Fibroblast of mammary gland (primary cell): ENCODE measurements around the gene TAP2.
A peak's percentile ranks its signal among the peaks of the same experiment; 100 is the strongest.

Source experiments
- DNase-seq: peaks from one replicate; pipeline ENCODE4 v3.0.0-alpha.2; 2010; ENCODE audit warnings: low read depth
- H3K4me3 ChIP-seq: 2 replicates; pipeline ENCODE4 v1.5.1; 2011; ENCODE audit warnings: low read depth, mild to moderate bottlenecking, low read length, moderate library complexity; ENCODE audit not compliant: control insufficient read depth
- TF ChIP-seq, protein P1 (sequence below): conservative IDR thresholded peaks from 2 replicates; pipeline ENCODE4 v1.5.1; 2011; ENCODE audit warnings: low read depth, low read length, inconsistent platforms; ENCODE audit not compliant: control insufficient read depth, insufficient read depth

Gene TAP2

DNA sequence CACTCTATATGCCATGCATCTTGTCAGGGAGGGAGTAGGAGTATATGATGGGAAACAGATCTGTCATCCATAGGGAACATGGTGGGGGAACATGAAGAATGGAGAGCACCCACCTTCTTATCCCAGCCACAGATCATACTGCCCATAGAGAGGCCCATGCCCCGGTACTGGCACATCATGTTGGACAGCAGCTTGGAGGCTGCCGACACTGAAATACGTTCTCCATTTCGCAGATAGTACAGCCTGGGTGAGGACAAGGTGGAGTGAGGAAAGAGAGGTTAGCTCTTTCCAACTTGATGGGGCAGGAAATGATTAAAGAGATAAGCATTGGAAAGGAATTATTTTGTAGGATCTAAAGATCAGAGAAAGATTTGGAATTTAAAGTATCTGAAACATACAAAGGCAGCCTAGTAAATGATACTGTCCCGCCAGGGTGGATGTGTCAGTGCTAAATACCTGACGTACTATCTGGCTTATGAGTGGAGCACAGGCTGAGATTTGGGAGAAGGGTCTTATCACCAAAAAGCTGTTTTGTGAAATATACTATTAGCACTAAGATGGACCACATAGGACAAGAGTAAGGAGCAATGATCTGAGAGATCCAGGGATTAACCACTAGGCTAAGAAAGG is 3.6 kb upstream of the TAP2 start:
- no peak for DNase-seq
- TF ChIP-seq, protein P1, sequence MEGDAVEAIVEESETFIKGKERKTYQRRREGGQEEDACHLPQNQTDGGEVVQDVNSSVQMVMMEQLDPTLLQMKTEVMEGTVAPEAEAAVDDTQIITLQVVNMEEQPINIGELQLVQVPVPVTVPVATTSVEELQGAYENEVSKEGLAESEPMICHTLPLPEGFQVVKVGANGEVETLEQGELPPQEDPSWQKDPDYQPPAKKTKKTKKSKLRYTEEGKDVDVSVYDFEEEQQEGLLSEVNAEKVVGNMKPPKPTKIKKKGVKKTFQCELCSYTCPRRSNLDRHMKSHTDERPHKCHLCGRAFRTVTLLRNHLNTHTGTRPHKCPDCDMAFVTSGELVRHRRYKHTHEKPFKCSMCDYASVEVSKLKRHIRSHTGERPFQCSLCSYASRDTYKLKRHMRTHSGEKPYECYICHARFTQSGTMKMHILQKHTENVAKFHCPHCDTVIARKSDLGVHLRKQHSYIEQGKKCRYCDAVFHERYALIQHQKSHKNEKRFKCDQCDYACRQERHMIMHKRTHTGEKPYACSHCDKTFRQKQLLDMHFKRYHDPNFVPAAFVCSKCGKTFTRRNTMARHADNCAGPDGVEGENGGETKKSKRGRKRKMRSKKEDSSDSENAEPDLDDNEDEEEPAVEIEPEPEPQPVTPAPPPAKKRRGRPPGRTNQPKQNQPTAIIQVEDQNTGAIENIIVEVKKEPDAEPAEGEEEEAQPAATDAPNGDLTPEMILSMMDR: no peak
- H3K4me3 ChIP-seq: no peak overlapping the region

DNA sequence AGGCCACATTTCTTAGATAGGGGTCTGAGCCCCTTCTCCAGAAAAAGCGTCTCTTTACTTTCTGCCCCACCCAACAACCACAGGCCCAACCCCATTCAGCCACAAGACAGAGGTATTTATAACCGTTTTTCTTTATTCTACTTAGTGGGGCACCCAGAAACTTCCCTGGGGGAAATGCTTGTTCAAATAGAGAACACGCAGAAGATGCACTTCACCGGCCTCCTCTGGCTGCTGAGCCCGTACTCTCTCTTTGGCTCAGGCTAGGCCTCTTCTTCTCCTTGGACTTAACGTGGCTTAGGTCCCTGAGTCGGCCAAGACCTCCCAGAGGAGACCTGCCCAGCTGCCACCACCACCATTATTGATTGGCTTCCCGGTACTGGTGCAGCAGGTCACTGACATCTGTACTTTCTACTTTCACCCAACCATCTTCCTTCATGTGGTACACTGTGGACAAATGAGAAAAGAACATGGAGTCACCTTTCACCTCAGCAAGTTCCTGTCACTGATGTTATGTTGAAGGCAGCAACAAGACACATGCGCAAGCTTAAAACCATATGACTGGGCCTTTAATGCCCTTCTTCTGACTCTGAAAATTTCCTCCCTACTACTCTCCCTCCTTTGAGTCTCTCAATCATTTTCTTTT is 2.2 kb upstream of the TAP2 start:
- DNase-seq: no peak
- TF ChIP-seq, protein P1: no peak
- no peak overlapping the region for H3K4me3 ChIP-seq

DNA sequence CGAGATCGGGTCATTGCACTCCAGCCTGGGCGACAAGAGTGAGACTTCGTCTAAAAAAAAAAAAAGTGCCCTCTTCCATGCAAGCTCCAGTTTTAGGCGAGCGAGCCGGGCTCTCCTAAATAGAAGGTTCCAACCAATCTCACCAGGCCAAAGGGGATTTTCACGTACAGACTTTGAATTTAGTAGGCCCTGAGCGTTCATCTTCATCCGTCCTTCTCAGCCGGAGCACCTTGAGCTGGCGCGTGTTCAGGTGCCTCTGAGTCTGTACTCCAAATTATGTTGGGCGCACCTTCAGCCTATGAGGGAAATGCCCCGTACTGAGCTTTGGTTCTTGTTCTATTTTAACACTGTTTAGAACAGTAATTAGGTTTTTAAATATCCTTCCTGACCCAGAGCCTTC is 817 bp upstream of the TAP2 start:
- TF ChIP-seq, protein P1: no peak
- no peak for DNase-seq
- no peak overlapping the region for H3K4me3 ChIP-seq

DNA sequence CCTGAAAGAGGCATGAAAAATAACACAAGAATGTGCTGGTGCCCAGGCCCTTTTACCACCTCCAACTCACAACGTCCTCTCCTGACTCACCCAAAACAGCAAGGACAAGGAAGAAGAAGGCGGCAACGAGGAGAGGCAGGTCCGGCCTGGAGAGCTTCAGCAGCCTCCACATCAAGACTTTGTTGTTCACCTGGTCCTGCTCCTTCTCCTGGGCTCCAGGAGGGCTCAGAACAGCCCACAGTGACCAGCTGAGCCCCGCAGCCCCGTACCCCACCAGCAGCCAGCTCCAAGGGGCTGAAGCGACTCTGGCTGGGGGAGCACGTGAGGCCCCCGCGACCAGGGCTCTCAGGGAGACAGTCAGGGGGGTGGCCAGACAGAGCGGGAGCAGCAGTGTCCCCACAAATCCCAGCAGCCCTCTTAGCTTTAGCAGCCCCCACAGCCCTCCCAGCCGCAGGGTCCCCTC is 857 bp downstream of the TAP2 start:
- peak overlapping the region; percentile 80 for H3K4me3 ChIP-seq
- TF ChIP-seq, protein P1: no peak
- peak; percentile 25 for DNase-seq

DNA sequence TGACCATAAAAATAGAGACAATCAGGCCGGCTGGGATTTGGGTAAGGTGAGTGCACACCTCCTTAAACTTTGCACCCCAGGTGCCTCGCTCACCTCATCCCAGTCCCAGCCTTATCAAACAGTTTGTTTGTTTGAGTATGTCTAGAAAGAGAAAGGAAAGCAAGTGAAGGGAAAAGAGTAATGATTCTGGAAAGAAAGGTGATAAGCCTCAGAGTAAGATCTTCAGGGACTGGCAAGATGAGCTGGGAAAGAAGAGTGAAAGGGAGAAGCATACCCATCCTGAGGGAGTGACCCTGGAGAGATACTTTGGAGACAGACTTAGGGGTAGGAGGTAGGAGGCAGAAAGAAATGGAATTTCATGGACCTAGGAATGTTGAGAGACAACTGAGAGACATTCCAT is 1.7 kb downstream of the TAP2 start:
- TF ChIP-seq, protein P1: no peak
- DNase-seq: no peak
- no peak overlapping the region for H3K4me3 ChIP-seq

DNA sequence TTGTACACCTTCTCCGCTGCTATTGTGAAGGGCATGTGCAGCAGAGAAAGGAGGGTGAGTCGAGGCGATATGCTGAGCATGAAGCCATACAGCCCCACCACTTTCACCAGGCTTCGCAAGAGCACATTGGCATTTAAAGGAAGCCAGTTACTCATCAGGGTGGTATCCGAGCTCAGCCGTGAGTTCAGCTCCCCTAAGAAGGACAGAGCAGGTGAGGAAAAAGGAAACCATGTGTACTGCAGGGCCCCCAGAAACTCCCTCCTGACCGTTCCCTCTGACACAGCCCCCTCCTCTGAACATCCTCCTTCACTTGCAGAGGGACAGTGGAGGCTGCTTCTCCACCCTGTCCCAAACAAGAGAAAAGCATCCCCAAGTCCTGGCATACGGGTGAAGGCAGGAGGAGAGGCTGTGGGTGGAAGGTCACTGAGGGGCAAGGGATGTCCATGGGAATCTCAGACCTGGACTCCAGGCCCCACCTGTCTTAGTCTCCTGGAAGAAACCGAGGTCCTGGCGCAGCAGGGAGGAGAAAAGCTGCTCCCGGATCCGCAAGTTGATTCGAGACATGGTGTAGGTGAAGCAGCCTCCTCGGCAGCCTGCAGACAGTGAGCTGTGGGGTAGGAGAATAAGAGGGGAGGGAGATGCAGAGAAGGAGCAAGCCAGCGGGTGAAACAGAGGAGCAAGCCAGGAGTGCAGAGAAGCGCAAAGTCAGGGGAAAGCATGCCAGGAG is 3.2 kb downstream of the TAP2 start:
- TF ChIP-seq, protein P1: no peak
- DNase-seq: no peak
- no peak overlapping the region for H3K4me3 ChIP-seq
